ENCODE data around the gene NUMB.

Gene NUMB

GRCh38 chr14:73238941-73239340 lies 219.4 kb downstream of the NUMB start:
- TF ChIP-seq, protein P1, sequence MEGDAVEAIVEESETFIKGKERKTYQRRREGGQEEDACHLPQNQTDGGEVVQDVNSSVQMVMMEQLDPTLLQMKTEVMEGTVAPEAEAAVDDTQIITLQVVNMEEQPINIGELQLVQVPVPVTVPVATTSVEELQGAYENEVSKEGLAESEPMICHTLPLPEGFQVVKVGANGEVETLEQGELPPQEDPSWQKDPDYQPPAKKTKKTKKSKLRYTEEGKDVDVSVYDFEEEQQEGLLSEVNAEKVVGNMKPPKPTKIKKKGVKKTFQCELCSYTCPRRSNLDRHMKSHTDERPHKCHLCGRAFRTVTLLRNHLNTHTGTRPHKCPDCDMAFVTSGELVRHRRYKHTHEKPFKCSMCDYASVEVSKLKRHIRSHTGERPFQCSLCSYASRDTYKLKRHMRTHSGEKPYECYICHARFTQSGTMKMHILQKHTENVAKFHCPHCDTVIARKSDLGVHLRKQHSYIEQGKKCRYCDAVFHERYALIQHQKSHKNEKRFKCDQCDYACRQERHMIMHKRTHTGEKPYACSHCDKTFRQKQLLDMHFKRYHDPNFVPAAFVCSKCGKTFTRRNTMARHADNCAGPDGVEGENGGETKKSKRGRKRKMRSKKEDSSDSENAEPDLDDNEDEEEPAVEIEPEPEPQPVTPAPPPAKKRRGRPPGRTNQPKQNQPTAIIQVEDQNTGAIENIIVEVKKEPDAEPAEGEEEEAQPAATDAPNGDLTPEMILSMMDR (IDR thresholded peaks at IDR 0.05; ENCODE audit: borderline replicate concordance, control extremely low read depth, extremely low read depth, insufficient read depth, missing control alignments) = no peak
- no peak for DNase-seq (ENCODE audit: low spot score)
- in situ Hi-C loops (cut with MboI; ENCODE audit: low sequenced_read_pairs, unreplicated experiment) = no loop called here

DNA sequence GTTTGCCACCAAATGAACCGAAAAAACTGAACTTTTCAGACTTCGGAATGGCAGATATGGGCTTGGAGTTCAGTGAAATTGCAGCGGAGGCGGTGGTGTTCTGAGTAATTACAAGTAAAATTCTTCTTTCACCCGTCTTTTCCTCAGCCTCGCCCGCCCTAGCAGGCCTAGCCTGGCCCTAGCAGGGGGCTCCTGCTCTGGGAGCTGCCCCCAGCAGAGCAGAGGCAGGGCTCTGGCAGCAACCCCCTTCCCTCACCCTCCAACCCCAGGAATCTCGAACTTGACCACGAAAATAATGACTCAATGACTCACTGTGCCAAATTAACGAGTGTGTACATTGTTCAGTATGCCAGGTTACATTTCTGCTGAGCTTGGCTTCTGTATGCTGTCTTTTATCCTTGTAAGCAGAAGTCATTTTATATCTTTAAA lies 219.9 kb downstream of the NUMB start:
- no peak for DNase-seq (ENCODE audit: low spot score)
- TF ChIP-seq, protein P1 (IDR thresholded peaks at IDR 0.05; ENCODE audit: borderline replicate concordance, control extremely low read depth, extremely low read depth, insufficient read depth, missing control alignments) = no peak
- in situ Hi-C loops (cut with MboI; ENCODE audit: low sequenced_read_pairs, unreplicated experiment) = no loop called here

DNA sequence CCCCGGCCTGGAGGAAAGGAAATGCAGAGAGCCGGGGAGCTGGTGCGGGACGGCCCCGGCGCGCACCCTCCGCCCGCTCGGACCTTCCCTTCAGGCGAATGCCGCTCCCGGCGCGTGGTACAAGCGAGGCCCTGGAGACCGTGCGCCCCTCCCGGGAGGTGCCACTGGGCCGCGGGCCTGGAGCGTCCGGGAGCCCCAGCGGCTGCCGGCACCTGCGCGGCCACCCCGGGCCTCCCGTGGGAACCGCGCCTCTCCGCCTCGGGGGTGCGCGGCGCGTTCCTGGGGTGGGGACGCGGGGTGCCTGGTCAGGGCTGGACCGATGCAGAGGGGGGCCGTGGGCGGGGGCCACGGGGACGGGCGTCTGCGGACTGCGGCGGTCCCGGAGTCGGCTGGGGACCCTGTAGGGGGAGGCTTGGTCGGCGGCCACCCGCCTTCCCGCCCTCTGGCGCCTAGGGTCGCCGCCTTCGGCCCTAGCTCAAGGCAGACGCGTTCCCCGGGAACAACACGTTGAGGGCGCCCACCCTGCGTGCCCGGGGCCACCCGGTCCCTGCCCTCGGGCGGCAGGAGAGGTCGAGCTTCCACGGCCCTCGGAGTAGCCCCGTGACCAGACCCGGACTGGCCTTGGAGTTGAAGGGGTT lies 220.4 kb downstream of the NUMB start:
- in situ Hi-C loops (cut with MboI; ENCODE audit: low sequenced_read_pairs, unreplicated experiment) = no loop called here
- TF ChIP-seq, protein P1 (IDR thresholded peaks at IDR 0.05; ENCODE audit: borderline replicate concordance, control extremely low read depth, extremely low read depth, insufficient read depth, missing control alignments) = no peak
- peak; percentile 62 for DNase-seq (ENCODE audit: low spot score)

GRCh38 chr14:73237219-73237785 lies 221.0 kb downstream of the NUMB start, which contains the start of gene PAPLN:
Gene PAPLN (plus strand): TSS chr14:73237506. CDS start chr14:73239779, 2,273 bp downstream.
- in situ Hi-C loops (cut with MboI; ENCODE audit: low sequenced_read_pairs, unreplicated experiment) = no loop called here
- TF ChIP-seq, protein P1 (IDR thresholded peaks at IDR 0.05; ENCODE audit: borderline replicate concordance, control extremely low read depth, extremely low read depth, insufficient read depth, missing control alignments) = no peak
- peak; percentile 77 for DNase-seq (ENCODE audit: low spot score)

- TF ChIP-seq, protein P1 (IDR thresholded peaks at IDR 0.05; ENCODE audit: borderline replicate concordance, control extremely low read depth, extremely low read depth, insufficient read depth, missing control alignments) = no peak
- no peak for DNase-seq (ENCODE audit: low spot score)
- in situ Hi-C loops (cut with MboI; ENCODE audit: low sequenced_read_pairs, unreplicated experiment) = no loop called here
Measured at GRCh38 chr14:73236752-73237218, 221.6 kb downstream of the NUMB start.

GRCh38 chr14:73236157-73236556 lies 222.2 kb downstream of the NUMB start:
- TF ChIP-seq, protein P1 (IDR thresholded peaks at IDR 0.05; ENCODE audit: borderline replicate concordance, control extremely low read depth, extremely low read depth, insufficient read depth, missing control alignments) = no peak
- in situ Hi-C loops (cut with MboI; ENCODE audit: low sequenced_read_pairs, unreplicated experiment) = no loop called here
- DNase-seq (ENCODE audit: low spot score) = peak; percentile 10
